SJCRH30 (cell line): ENCODE measurements around the gene UBA52. TPM values are rescaled to one million over a fixed set of nuclear protein-coding genes. Genes with fewer than 3 reads are reported as not detected.
A peak's percentile ranks its signal among the peaks of the same experiment; 100 is the strongest.
"Not testable (repeated sequence)": the region's sequence is repeated elsewhere in the genome, so short reads cannot be mapped to it uniquely, and the experiment has no call there.

Experiments used
- DNase-seq, 2 experiments: peaks; one replicate each; pipeline ENCODE4 v3.0.0-alpha.2; 2015 to 2020
- H3K27ac ChIP-seq: fragments of 250-450 bp; sonication (Bioruptor Pico); 2 replicates; pipeline ENCODE4 v1.5.1; 2020; ENCODE audit warnings: mild to moderate bottlenecking, moderate library complexity
- H3K27me3 ChIP-seq: fragments of 250-450 bp; sonication (Bioruptor Pico); 2 replicates; pipeline ENCODE4 v1.5.1; 2020; ENCODE audit warnings: mild to moderate bottlenecking, moderate library complexity
- H3K36me3 ChIP-seq: fragments of 250-450 bp; sonication (Bioruptor Pico); 2 replicates; pipeline ENCODE4 v1.5.1; 2020; ENCODE audit warnings: mild to moderate bottlenecking, moderate library complexity
- H3K4me1 ChIP-seq: fragments of 250-450 bp; sonication (Bioruptor Pico); 2 replicates; pipeline ENCODE4 v1.5.1; 2020; ENCODE audit warnings: mild to moderate bottlenecking, moderate library complexity
- H3K4me3 ChIP-seq: fragments of 250-450 bp; sonication (Bioruptor Pico); 2 replicates; pipeline ENCODE4 v1.5.1; 2020; ENCODE audit warnings: mild to moderate bottlenecking, moderate library complexity
- H3K9me3 ChIP-seq: fragments of 250-450 bp; sonication (Bioruptor Pico); replicated peaks from 2 replicates; pipeline ENCODE4 v1.5.1; 2020; ENCODE audit warnings: mild to moderate bottlenecking, moderate library complexity
- total RNA-seq: library from RNA; depleted of rRNA; stranded (reverse); fragments of >200 nt; shearing (Covaris generic); gene quantifications from 2 replicates; pipeline ENCODE4 v1.2.3, GENCODE V29; 2014

UBA52 gene
- total RNA-seq, 1 experiment from 2014 or later, result 1,236 TPM

- Histone ChIP-seq H3K4me3 (no peak overlapping the region), H3K27me3 (no peaks in the 10 kb centered on the region), H3K9me3 (no peaks in the 10 kb centered on the region), H3K27ac (no peak overlapping the region), H3K36me3 (peaks cover 38% of the 10 kb centered on the region), H3K4me1 (peaks cover 9% of the 10 kb centered on the region)
- DNase-seq, result no peak
Observed at GRCh38 chr19:18574691-18575291, 3.1 kb downstream of the UBA52 start.

GRCh38 chr19:18576383-18576782 is 4.7 kb downstream of the UBA52 start:
- no peaks in the 10 kb centered on the region for H3K27me3 ChIP-seq
- peaks cover 9% of the 10 kb centered on the region for H3K4me1 ChIP-seq
- H3K4me3 ChIP-seq, result no peak overlapping the region
- H3K36me3 ChIP-seq, result peaks cover 38% of the 10 kb centered on the region
- H3K9me3 ChIP-seq, result no peaks in the 10 kb centered on the region
- DNase-seq, result no peak
- H3K27ac ChIP-seq, result no peak overlapping the region

- no peak for DNase-seq
- peaks cover 9% of the 10 kb centered on the region for H3K4me1 ChIP-seq
- peaks cover 38% of the 10 kb centered on the region for H3K36me3 ChIP-seq
- H3K4me3 ChIP-seq, result no peak overlapping the region
- no peaks in the 10 kb centered on the region for H3K9me3 ChIP-seq
- 0 out of 2 replicates have a peak, but pooled peaks cover under 1% of the 10 kb centered on the region for H3K27me3 ChIP-seq
- H3K27ac ChIP-seq, result no peak overlapping the region
Observed at GRCh38 chr19:18577365-18577914, 5.8 kb downstream of the UBA52 start.

- Histone ChIP-seq H3K27me3 (peaks cover 9% of the 10 kb centered on the region; the same call in 1 of the 2 replicates), H3K36me3 (peaks cover 13% of the 10 kb centered on the region), H3K9me3 (no peaks in the 10 kb centered on the region), H3K4me3 (no peak overlapping the region), H3K27ac (no peak overlapping the region), H3K4me1 (no peaks in the 10 kb centered on the region)
- no peak for DNase-seq
Observed at GRCh38 chr19:18580311-18580710, 8.7 kb downstream of the UBA52 start.

GRCh38 chr19:18586306-18586705 is 14.6 kb downstream of the UBA52 start:
- no peak for DNase-seq
- H3K9me3 ChIP-seq, result no peaks in the 10 kb centered on the region
- no peak overlapping the region for H3K4me3 ChIP-seq
- no peaks in the 10 kb centered on the region for H3K36me3 ChIP-seq
- 0 out of 2 replicates have a peak, but pooled peaks cover 3% of the 10 kb centered on the region for H3K4me1 ChIP-seq
- no peak overlapping the region for H3K27ac ChIP-seq
- peaks cover 9% of the 10 kb centered on the region; the same call in 1 of the 2 replicates for H3K27me3 ChIP-seq

GRCh38 chr19:18587561-18587960 is 15.9 kb downstream of the UBA52 start:
- 0 out of 2 replicates have a peak, but pooled peaks cover 3% of the 10 kb centered on the region for H3K4me1 ChIP-seq
- no peak overlapping the region for H3K27ac ChIP-seq
- H3K36me3 ChIP-seq, result no peaks in the 10 kb centered on the region
- peaks cover 8% of the 10 kb centered on the region; the same call in 1 of the 2 replicates for H3K27me3 ChIP-seq
- no peak for DNase-seq
- no peak overlapping the region; the same call in 1 of the 2 replicates for H3K4me3 ChIP-seq
- H3K9me3 ChIP-seq, result no peaks in the 10 kb centered on the region

GRCh38 chr19:18587962-18588610 is 16.4 kb downstream of the UBA52 start:
- peak overlapping the region; percentile 63 for H3K27ac ChIP-seq
- H3K4me1 ChIP-seq, result 0 out of 2 replicates have a peak, but pooled peaks cover 3% of the 10 kb centered on the region
- H3K36me3 ChIP-seq, result no peaks in the 10 kb centered on the region
- H3K27me3 ChIP-seq, result peaks cover 4% of the 10 kb centered on the region; the same call in 1 of the 2 replicates
- DNase-seq, result no peak
- H3K9me3 ChIP-seq, result no peaks in the 10 kb centered on the region
- H3K4me3 ChIP-seq, result peak overlapping the region; percentile 89

GRCh38 chr19:18588611-18589379 is 17.1 kb downstream of the UBA52 start, which contains the start of gene REX1BD:
Gene REX1BD, plus strand, starts transcription at chr19:18588798. Its CDS starts 4 bp downstream, at chr19:18588802.
- no peaks in the 10 kb centered on the region for H3K9me3 ChIP-seq
- peak within 1 kb of the TSS; percentile 89 for H3K4me3 ChIP-seq
- peak; percentile 88 to 90 for DNase-seq
- H3K36me3 ChIP-seq, result no peaks in the 10 kb centered on the region
- peak within 1 kb of the TSS; percentile 63 for H3K27ac ChIP-seq
- no peaks in the 10 kb centered on the region for H3K27me3 ChIP-seq
- 0 out of 2 replicates have a peak, but pooled peaks cover 3% of the 10 kb centered on the region for H3K4me1 ChIP-seq

- H3K36me3 ChIP-seq, result no peaks in the 10 kb centered on the region
- H3K27me3 ChIP-seq, result no peaks in the 10 kb centered on the region
- peak; percentile 84 to 86 for DNase-seq
- peaks cover 5% of the 10 kb centered on the region for H3K4me1 ChIP-seq
- H3K9me3 ChIP-seq, result no peaks in the 10 kb centered on the region
- H3K4me3 ChIP-seq, result peak overlapping the region; percentile 89
- H3K27ac ChIP-seq, result peak overlapping the region; percentile 63; the same call in 1 of the 2 replicates
Observed at GRCh38 chr19:18589380-18590272, 18.0 kb downstream of the UBA52 start.

GRCh38 chr19:18590273-18591272 is 18.9 kb downstream of the UBA52 start:
- 0 out of 2 replicates have a peak, but pooled peaks cover 4% of the 10 kb centered on the region for H3K27me3 ChIP-seq
- DNase-seq, result no peak
- no peaks in the 10 kb centered on the region for H3K9me3 ChIP-seq
- H3K36me3 ChIP-seq, result no peaks in the 10 kb centered on the region
- H3K4me1 ChIP-seq, result peaks cover 9% of the 10 kb centered on the region
- H3K4me3 ChIP-seq, result peak overlapping the region; percentile 89; the same call in 1 of the 2 replicates
- H3K27ac ChIP-seq, result no peak overlapping the region

GRCh38 chr19:18591735-18592385 is 20.2 kb downstream of the UBA52 start:
- no peak overlapping the region for H3K27ac ChIP-seq
- H3K36me3 ChIP-seq, result no peaks in the 10 kb centered on the region
- H3K27me3 ChIP-seq, result 0 out of 2 replicates have a peak, but pooled peaks cover 4% of the 10 kb centered on the region
- no peaks in the 10 kb centered on the region for H3K9me3 ChIP-seq
- H3K4me3 ChIP-seq, result no peak overlapping the region
- H3K4me1 ChIP-seq, result peaks cover 9% of the 10 kb centered on the region
- no peak for DNase-seq

GRCh38 chr19:18592732-18593131 is 21.1 kb downstream of the UBA52 start:
- not testable (repeated sequence) for H3K4me1 ChIP-seq, H3K4me3 ChIP-seq, H3K36me3 ChIP-seq, H3K9me3 ChIP-seq, H3K27ac ChIP-seq, DNase-seq, H3K27me3 ChIP-seq
